NOMO-1 treated with DMSO at 0.1 percent for 48 hours (cell line): ENCODE measurements around the gene LRCH1.

Experiments
- DNase-seq: peaks from one replicate; lab custom pipeline; 2025; ENCODE audit not compliant: unreplicated experiment; lab: John Stamatoyannopoulos, UW

LRCH1 gene

DNA sequence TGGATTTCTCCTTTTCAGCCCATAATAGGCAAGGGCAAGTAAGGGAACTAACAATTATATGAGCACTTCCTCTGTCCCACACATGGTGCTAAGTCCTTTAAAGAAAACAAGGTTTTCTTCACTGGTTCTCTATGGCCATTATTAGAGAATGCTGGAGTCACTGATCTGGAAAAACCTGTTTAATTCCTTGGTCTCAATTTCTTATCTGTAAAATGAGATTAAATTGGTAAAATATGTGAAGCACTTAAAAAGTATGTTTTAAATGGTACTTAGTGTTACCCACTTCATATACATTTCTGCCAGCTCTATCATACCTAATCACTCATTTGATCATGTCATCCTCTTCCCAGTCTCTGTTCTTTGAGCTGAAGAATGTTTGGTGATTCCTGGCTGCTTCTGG, 39.4 kb downstream of the LRCH1 start:
- DNase-seq, result no peak

DNA sequence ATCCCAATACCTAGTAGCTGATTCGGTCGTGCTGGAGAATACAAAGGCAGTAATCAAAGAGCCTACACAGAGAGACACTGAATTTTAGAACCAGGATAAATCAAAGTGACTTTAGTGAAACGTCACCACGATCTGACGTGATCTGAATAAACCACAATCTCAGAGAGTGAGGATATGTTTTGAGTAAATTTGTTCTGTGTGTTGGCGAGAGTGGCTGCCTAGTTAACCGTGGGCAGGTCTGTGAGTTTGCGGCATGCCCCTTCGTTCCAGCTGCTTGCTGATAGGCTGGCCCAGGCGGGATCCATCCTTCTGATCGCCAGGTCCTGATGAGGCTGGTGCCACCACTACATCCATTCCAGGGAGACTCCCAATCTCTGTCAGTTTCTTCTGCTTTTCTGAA, 40.4 kb downstream of the LRCH1 start:
- no peak for DNase-seq

DNA sequence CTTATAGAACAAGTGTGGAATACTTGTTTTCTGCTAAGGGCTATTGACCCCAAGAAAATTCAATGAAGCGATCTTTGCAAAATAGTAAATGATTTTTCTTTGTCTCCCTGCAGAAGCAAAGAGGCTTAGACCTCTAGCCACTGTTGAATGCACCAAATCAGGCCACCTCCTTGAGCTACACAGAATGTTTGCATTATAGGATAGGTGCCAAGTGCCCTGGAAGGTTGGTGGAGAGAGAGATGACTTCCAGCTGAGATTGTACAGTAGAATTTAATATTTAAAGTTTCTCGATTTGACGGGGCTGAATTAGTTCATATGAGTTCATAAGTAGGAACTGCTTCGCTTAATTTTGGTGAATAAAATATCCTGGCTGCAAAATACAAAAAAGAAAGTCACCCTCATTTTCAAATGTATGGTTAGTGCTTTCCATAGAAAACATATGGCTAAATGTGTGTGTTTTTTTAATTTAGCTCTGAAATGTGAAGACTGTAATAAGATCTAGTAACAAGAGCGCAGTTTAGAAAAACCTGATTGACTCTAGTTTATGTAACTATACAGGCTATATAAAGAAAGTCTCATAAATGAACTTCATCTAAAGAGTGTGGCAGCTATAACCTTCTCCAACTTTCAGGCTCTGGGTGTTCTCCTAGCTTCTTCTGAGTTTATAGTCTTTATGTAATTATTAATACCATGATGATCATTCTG, 41.6 kb downstream of the LRCH1 start:
- DNase-seq, result no peak

DNA sequence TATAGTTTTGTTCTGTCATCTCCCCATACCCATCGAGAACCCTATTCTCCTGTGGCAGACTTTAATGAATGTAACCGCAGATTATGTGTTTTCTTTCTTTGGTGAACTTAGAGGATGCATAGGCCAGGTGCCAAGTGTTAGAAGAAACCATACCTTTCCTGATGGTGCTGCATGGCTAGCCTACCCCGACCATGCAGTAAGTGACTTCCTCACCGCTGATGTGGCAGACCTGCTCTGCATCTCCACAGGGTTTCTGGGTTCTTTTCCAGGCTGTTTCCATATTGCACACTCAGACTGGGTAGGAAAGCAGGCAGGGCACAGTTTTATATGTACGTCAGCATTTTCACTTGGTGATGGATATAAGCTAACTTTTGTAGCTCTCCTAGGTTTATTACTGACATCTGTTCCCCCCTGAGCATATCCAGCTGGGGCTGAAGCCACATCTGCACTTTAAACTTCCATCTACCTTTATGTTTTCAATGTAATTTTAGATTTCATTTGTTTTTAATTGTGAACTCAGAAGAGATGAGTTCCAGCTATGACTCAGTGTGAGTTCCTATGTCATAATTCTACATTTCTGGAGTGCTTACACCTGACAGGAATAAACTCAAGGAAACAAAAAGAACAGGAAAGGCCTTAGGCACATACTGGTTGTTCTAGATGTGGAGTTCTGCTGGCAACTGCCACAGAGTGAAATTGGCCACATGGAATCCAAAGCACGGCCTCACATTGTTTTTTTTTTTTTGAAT, 42.3 kb downstream of the LRCH1 start:
- no peak for DNase-seq

DNA sequence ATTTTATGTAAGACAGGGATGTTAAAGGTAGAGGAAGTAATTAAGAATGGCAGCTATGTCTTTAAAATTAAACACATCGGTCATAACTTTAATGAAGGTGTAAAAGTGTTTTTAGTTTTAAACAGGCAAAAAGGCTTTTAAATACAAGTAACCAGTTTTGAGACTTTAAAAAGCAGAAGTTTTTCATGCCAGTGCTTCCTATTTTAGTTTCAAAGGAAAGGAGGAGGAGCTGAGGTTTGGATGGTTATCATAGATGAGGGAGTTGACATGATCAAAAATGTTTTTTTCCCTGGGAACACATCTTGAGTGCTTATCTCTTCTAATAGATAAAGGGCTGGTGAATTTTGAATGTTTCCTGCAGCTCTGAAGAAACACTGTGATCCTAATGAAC, 42.9 kb downstream of the LRCH1 start:
- DNase-seq, result peak; percentile 71

DNA sequence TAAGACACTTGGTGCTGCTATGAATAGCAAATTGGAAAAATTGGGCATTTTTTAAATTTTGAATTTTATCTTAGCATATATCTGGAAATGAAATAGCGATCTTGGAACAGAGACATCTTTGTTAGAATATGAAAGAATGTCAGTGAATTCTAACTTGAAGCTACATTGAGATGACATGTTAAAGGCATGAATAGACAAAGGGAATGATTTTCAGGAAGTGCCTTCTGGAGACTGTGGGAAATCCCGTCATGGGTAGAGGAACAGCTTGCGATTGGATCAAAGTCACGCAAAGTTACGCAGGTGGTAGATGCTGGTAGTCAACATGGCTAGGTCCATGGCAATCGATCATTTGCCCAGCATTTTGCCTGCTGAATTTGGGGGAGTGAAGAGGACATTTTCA, 43.5 kb downstream of the LRCH1 start:
- no peak for DNase-seq

DNA sequence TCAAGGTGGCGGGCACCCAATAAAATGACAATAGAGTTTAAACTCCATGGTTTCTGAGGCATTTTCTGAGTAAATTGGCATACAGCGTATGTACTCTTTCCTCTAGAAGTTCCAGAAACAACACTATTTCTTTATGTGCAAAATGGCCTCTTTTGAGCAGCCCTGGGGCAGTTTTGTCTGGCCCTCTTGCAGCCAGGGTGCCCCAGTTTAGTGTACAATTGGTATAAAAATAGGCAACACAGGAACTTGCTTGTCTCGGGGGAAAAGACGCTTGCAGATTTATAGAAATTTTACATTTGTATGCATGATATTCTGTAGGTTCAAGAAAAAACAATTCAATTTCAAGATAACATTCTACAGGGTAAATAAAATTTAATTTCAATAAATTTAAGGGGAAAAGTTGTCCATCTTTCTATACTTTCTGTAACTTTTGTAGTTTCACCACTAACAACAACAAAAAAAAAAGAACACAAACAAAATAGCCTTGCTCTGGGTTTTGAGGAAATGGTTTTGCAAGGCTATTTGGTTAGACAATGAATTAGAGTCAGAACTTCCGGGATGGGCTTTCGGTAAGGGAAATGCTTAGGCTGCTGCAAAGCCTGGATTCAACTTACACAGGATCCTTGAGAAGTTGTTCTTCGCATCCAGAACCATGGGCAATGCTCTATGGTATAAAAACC, 45.3 kb downstream of the LRCH1 start:
- peak; percentile 83 for DNase-seq

DNA sequence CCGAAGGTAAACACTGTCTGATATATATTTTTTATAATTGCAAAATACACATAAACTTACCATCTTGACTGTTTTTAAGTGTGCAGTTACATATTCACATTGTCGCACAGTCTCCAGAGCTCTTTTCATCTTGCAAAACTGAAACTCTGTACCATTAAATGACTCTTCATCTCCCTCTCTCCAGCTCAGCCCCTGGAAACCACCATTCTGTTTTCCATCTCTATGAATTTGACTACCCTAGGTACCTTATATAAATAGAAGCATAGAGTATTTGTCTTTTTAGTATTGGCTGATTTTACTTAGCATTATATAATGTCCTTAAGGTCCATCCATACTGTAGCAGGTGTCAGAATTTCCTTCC, 45.8 kb downstream of the LRCH1 start:
- peak; percentile 63 for DNase-seq

DNA sequence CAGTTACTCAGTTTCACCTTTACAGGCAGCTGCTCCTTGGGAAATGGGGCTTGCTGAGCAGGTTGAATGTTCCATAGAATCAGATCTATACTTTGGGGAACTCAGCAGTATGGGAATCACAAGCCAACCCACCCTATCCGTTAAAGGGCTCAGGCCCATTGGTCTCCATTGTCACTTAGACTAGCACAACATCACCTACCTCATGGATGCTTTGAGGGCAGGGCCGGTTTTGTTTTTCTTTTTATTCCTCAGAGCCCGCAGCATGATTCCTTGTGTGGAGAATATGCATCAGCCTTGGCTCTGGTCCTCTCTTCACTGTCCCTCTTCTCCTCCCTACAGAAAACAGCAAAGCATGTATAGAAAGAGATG, 48.0 kb downstream of the LRCH1 start:
- no peak for DNase-seq

DNA sequence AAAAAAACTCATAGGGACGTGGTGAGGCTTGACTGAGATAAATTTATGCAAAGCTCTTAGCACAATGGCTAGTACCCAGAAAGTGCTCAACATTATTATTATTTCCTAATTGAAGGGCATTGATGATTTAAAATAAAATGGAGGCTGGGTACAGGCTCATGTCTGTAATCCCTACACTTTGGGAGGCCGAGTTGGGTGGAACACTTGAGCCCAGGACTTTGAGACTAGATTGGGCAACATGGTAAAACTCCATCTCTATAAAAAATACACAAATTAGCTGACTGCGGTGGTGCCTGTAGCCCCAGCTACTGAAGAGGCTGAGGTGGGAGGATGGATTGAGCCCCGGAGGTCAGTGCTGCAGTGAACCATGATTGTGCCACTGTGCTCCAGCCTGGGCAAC, 49.6 kb downstream of the LRCH1 start:
- DNase-seq, result no peak

DNA sequence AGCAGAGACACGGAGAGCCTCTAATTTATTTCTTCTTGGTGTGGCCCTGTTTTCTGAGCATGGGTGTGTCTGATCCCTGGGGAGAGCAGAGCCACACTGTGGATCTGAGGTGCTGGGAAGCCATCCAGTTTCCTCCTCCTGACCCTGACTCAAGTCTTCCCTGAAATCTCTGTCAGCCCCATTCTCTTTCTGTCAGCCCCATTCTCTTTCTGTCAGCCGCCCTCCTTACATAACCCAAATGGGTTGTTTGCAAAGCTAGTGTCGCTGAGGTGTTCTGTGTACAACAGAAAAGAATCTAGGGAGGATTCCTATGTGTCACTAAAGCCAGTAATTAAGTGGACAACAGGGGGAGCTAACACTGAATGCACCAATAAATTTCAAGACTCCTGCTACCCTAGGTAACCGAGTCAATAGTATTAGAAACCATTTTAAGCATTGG, 50.2 kb downstream of the LRCH1 start:
- no peak for DNase-seq

DNA sequence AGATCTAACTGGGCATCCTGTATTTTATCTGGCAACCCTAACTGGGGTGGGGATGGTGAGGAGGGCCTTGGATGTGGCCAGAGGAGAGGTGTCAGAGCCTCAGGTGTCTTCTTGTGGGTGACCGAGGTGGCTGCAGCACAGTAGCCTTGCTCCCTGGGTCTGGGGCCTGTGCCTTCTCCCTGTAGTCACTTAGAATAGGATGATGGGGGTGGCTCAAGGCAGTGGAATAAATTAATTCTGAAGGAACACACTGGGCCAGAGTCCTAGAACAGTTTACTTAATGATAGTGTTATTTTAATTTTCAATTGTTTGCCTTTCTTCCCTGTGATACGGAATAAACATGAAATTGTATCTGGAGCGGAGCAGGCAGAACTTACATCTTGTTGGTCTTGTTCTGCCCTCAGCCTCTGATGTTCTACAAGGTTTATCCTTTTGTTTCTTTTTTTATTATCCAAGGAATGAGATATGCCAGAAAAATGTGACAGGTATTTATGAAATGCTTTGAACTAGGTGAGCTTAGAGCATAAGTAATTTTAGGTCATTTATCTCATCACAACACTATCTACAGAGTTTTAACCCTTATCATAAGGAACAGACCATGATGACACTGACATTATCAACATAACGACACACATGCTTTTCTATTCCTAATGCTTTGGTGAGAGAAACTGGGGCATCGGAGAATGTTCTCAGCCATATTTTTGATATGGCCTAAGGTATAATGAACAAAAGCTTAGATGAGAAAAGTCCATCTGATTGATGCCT, 51.4 kb downstream of the LRCH1 start:
- DNase-seq, result no peak

DNA sequence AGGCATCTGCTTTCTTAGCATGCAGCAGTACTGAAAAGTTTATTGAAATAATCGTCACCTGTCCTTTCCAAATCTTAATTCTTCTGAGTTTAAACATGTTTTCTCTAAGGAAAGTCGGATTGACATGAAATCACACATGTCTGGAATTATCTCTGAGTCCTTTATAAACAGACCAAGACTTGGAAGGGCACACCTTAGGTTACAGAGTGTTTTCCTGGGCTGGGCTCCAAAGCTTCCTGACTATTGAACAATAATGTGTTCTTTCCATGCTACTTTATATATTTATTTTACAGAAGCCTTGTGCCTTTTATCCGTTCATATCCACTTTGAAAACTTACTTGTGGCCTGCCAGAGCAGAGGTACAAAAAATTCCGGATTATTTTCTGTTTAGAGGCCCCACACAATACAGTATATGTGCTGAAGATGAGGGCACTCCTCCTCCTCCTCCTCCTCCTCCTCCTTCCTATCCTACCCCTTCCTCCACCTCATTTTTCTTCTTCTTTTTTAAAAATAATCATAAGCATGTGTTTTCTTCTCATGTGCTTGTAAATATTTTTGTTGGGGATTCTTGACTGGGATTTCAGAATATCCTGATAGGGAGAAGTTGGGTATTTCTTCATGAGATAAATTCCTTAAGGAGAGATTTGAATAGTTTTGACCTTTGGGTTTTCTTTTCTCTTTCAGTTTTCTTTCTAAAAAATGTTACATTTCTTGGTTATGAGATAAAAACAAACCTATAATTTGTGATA, 52.3 kb downstream of the LRCH1 start:
- no peak for DNase-seq

DNA sequence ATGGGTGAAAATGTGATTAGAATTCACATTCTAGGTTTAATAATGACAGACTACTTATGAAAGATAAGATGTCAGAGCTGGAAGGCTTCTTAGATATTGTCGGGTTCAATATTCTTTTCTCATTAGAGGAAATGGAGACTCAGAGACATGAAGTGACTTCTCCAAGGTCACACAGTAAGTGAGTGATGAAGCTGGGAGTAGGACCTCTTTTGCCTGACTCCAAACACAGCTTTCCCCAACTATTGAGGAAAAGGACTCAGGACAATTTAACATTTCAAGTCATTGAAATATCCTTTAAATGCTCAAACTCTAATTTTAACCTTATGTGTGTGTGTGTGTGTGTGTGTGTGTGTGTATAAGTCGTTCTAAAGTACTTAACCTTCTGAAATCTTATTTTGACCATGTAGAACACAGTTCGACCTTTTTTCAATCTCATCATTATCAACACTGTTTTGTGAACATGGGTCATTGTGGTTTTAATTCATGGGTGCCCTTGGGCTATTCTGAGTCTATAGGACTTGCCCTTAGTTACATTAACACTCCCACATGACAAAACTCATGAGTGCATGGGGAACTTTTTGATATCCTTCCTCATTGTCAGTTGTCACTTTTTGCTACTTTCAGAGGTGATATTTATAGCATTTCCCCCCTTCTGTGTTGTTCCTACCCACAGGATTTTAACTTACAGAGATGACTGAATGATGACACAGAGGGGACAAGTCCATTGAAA, 53.0 kb downstream of the LRCH1 start:
- peak; percentile 61 for DNase-seq

DNA sequence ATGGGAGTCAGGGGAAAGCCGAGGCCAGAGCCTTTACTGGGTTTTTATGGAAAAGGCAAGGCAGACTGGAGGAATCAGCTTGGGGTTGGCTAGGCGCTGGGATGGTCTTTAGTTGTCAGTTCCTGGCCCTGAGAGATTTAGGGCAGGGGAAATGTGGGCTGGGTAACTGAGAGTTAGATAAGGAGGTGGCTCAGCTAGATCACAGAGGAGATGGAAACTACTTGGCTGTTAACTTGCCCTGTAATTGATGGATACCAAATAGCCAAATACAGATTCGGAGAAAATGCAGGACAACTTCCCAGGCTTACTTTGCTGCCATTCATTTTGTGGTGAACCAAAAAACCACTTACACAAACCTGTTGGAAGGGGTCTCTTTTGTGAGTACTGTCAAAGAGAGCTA, 54.0 kb downstream of the LRCH1 start:
- no peak for DNase-seq

DNA sequence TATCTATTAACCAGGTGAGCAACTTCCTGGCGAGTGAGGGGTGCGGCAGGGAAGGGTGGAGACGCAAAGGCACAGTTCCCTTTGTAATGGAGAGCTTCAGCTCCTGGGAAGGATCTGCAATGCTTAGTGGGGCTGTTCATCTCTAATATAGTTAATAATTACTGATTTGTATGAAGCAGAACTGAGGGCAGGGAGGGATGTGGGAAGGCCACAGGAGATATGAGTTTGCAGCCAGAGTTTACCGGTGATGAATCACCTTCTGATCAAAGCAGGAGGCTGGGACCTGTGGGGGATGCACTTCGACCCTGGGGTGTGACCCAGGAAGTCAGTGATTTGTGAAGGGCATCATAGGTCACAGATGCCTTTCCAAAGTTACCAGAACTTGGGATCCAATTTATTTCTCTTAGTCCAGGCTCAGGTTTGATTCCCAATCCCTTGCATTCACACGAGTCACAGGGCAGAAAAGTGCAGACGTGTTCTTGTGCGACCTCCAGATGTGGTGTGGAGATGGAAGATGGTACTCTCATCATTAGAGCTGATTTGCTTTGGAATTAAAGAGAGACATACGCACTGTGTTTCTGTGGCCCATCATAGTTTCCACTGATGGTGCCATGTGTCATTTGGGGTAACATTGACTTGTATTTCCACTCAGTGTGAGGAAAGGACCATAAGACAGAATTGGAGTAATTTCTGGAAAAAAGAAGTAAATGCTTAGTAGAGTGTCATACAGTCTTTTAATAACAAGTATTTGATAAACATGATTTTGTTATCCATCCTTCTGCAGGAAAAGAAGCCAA, 55.0 kb downstream of the LRCH1 start:
- DNase-seq, result no peak

DNA sequence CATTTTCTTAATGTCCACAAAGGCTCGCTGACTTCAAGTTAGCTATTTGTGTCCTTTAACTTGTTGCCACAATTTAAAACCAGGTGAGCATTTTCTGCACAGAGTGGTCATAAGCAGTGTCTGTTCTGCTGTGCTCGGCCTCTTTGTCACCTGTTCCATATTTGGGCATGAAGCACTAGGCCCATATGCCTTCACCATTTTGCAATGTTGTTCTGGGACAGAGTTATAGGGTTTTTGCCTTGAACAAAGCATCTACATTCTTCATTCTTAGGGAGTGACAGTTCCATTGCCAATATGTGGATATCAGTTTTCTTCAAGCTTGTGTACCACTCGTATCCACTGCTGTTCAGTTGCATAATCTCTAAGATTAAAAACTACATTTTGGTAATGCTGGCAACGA, 56.1 kb downstream of the LRCH1 start:
- no peak for DNase-seq

DNA sequence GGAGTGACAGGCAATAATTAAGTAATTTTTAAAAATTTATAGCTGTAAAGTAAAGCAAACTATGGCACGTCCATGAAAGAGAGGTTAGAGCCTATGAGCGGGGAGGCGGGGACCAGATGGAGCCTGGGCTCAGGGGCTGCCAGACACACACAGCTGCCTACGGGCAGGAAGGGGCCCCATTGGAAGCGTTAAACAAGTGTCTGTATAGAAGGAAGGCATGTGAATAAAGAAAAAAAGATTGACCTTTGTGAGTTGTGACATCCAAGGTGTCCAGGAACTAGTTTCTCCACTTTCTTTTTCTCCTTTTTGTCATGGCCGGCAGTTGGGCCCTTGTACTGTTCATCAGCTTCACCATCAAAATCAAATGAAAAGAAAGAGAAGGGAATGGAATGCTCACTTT, 56.8 kb downstream of the LRCH1 start:
- no peak for DNase-seq

DNA sequence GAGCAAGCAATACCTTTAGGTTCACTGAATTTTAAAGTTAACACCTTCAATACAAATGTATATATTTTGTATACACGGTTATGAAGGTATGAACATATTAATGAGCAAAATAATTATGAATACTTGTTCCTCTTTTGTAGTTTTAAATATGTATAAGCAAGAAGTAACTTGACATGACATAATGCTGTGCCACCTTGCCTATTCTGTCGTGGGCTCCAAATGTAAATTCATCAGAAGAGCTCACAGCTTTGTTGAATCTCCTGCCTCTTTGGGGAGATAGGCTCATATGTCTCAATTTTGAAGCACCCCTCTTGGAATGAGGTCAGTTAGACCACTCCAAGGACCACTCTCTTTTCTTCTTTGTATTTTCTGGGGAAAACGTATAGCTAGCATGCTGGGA, 59.3 kb downstream of the LRCH1 start:
- DNase-seq, result no peak
